Measurements from ENCODE around the gene ZC2HC1B.
"Not testable (repeated sequence)": the region's sequence is repeated elsewhere in the genome, so short reads cannot be mapped to it uniquely, and the experiment has no call there.

ZC2HC1B gene

GRCh38 chr6:143871202-143871730 lies 7.0 kb downstream of the ZC2HC1B start:
- not testable (repeated sequence) for DNase-seq (ENCODE audit: low read depth)

DNA sequence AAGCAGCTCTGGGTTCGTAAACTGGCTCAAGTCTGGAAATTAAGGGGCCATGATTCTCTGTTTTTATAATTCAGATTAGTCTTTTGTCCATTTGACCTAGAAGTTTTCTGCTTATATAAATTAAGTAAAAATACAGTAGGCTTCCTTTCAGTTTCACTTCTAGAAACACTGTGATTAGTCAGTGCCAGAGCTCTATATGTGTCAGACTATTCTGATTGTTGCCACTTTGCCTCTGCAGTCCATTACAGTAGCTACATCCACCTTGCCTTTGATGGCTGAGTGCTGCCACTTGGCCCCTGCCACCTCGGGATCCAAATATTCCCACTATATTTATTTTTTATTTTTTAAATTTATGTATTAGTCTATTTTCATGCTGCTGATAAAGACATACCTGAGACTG lies 7.9 kb downstream of the ZC2HC1B start:
- no peak for DNase-seq (ENCODE audit: low read depth)

DNA sequence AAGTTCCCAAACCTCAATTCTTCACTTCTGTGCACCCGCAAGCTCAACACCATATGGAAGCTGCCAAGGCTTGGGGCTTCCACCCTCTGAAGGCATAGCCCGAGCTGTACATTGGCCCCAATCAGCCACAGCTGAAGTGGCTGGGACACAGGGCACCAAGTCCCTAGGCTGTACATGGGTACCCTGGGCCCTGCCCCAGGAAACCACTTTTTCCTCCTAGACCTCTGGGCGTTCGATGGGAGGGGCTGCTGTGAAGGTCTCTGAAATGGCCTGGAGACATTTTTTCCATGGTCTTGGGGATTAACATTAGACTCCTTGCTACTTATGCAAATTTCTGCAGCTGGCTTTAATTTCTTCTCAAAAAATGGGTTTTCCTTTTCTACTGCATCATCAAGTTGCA lies 9.3 kb downstream of the ZC2HC1B start:
- DNase-seq (ENCODE audit: low read depth) = not testable (repeated sequence)

- DNase-seq (ENCODE audit: low read depth) = not testable (repeated sequence)
These were observed 10.2 kb downstream of the ZC2HC1B start for GRCh38 chr6:143874503-143874902.

DNA sequence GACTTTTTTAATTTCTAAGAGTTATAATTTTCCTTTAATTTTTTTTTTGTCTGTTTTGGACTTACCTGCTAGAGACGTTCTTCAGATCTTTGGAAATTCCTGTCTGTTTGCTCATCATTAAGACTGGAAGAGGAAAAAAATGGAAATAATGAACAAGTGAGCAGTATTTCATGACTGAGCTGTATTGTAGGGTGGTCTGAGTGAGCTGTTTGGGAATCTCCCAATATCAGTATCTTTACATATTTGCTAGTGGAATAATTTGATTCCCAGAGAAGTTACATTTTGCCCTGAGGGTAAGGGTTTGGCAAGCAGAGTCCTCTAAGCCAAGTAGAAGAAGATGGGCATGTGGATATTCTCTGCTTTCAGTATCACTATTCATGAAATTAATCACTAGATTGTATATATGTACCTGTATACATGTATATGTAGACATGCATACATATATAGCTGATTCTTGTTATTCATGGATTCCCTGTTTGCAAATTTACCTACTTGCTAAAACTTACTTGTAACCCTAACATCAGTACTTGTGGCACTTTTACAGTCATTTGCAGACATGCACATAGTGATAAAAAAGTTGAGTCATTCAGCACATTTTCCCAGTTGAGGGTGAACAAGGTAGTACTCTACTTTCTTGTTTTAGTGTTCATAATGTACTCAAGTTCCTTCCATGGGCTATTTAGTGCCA lies 13.5 kb downstream of the ZC2HC1B start:
- DNase-seq (ENCODE audit: low read depth) = no peak

DNA sequence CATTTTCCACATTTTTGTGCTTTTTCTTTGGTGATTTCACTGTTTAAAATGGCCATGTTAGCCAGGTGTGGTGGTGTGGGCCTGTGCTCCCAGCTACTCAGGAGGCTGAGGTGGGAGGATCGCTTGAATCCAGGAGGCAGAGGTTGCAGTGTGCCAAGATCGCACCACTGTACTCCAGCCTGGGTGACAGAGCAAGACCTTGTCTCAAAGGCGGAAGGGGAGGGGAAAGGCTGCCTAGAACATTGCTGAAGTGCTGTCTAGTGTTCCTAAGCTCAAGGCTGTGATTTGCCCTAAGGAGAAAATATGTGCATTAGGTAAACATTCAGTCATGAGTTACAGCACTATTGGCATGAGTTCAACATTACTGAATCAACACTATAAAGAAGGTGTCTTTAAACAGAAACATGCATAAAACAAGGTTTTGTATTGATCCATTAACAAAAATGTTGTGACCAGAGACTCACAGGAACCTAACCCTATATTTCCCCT lies 14.0 kb downstream of the ZC2HC1B start:
- DNase-seq (ENCODE audit: low read depth) = no peak

DNA sequence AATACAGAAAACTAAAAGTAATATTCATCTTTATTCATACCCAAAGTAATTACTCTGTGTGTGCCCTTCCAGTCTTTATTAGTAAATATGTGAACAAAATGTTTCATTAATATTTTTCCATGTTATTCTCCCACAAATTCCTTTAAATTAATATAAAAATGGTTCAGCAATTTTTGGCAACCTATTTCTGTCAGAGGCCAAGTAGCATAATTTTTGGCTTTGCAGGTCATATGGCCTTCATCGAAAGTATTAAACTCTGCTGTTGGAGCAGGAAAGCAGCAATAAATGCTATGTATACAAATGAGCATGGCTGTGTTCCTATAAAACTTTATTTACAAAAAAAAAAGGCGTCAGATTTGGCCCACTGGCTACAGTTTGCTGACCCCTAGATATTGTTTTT lies 16.1 kb downstream of the ZC2HC1B start:
- no peak for DNase-seq (ENCODE audit: low read depth)

DNA sequence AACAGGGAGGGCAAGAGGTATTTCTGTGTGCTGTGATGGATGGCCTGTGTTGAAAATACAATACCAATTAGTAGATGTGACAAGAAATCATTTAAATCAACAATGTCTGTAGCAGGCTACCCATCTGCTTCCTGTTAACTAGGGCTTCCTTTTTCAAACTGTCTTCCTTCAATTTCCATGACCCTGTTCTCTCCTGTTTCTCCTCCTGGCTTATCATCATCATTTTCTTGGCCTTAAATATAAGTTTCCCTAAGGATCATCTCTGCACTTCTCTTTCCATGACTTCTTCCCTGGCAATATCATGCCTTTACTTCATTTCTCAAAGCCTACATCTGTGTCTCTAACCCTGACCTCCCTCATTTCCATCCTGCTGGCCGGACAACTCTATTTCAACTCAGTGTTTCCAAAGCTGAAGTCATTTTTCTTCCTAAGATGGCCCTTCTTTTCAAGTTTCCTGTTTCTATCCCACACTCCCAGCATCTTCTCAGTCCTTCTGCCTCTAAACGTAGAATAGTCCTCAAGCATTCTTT lies 18.2 kb downstream of the ZC2HC1B start:
- DNase-seq (ENCODE audit: low read depth) = no peak

GRCh38 chr6:143884216-143884900 lies 20.1 kb downstream of the ZC2HC1B start:
- DNase-seq (ENCODE audit: low read depth) = peak; percentile 32

- DNase-seq (ENCODE audit: low read depth) = no peak
These were observed 20.8 kb downstream of the ZC2HC1B start for GRCh38 chr6:143885116-143885515.

GRCh38 chr6:143894655-143895054 lies 30.4 kb downstream of the ZC2HC1B start:
- no peak for DNase-seq (ENCODE audit: low read depth)

DNA sequence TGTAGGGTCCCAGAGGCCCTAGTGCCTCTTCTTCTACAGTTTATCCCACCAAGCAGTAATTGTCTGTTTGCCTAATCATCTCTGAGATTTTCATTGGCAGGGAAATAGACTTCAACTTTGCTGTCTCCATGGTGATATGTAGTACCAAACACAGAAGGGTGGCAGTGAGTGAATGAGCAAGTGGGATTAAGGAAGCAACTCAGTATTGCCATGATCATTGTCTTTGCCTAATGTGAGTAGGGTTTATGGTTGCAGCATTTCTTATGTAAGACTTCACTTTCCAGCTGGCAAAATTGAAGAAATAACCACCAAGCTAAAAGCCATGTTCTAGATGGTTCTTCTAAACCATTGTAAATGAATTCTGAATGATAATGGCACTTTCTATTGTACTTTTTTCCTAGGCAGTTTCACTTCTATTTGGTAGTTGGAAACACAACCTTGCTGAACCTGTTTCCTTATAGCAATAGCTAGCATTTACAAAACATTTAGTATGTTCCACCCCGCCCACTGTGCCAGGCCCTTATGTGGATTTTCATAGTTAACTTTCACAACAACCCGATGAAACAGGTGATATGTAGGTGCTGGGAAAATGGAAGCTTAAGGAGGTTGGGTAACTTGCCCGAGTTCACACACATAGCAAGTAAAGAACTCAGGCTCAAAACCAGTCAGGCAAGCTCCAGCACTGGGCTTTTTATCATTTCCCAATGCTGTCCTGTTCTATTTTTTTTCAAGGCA lies 32.0 kb downstream of the ZC2HC1B start:
- no peak for DNase-seq (ENCODE audit: low read depth)

GRCh38 chr6:143900358-143900757 lies 36.1 kb downstream of the ZC2HC1B start:
- no peak for DNase-seq (ENCODE audit: low read depth)

DNA sequence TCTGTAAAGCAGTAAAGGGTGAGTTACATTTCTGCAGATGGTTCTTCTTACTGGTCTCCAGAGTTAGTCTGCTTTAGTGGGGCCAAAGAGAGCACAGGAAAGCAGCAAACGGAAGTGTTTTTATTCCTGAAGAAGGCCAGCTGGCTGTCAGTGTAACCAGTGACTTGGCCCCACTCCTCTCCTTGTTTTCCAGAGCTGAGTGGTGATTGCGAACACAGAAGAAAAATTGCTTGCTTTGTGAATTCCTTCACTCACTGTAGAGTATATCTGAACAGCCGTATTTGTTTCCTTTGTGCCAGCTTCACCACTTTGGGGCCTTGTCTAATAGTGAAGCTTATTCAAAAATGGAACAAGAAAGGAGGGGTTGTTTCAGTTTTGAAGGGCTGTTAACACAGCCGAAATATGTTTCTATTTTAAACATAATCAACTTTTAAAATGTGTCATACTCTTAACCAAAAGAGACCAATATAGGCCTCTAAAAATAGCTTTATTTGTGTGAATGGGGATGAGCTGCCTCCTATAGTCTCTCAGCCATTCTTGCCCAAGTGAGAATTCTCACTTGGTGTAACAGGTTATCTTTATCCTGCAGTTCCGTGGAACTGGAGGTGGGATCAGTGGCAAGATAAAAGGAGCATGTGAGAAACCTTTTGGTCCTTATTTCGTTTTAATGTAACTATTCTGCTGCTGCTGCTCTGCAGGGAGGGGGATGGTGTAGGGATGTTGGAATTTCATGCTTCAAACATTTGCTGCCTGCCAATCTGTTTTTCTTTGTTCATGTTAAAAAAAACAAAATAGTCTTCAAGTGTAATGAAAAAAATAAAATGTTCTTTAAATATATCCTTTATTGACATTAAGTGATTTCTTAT lies 37.8 kb downstream of the ZC2HC1B start:
- peak; percentile 4 for DNase-seq (ENCODE audit: low read depth)

DNA sequence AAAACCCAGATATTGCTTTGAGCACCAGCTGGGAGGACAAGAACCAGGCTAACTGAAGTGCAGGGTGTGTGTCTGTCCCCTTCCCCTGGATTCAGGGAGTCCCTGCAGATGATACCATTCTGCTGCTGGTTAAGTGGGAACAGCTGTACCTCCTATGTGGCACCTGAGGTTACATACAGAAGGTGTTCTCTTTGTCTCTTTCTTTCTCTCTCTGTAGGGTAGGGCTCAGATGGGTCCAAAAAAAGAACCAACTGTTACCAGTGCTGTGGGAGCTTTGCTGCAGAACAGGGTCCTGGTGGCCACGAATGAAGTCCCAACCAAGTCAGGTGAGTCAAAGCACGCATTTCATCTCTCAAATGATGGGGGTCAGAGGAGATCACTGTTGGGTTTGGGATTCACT lies 38.6 kb downstream of the ZC2HC1B start:
- no peak for DNase-seq (ENCODE audit: low read depth)

GRCh38 chr6:143911028-143911427 lies 46.8 kb downstream of the ZC2HC1B start:
- no peak for DNase-seq (ENCODE audit: low read depth)

DNA sequence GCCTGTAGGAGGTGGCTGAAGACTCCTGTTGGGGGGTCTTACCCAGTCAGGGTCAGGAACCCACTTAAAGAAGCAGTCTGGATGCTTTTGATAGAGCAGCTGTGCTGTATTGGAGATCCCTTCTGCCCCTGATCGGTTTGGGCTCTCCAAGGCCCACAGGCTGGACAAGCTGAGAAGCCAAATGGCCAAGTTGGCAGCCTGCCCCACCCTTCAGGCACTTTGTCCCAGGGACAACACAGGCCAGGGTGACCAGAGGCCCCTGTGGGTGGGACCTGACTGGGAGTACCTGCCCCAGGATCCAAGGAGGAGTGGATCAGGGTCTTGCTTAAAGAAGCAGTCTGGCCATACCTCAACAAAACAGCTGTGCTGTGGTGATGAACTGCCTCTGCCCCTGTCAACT lies 48.4 kb downstream of the ZC2HC1B start:
- DNase-seq (ENCODE audit: low read depth) = no peak

DNA sequence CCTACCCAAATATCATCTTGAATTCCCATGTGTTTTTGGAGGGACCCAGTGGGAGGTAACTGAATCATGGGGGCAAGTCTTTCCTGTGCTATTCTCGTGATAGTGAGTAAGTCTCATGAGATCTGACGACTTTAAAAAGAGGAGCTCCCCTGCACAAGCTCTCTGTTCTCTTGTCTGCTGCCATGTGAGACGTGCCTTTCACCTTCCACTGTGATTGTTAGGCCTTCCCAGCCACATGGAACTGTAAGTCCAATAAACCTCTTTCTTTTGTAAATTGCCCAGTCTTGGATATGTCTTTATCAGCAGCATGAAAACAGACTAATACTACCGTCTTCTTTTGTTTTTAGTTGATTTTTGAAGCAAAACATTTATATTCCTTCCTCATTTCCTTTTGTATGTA lies 52.8 kb downstream of the ZC2HC1B start:
- not testable (repeated sequence) for DNase-seq (ENCODE audit: low read depth)

DNA sequence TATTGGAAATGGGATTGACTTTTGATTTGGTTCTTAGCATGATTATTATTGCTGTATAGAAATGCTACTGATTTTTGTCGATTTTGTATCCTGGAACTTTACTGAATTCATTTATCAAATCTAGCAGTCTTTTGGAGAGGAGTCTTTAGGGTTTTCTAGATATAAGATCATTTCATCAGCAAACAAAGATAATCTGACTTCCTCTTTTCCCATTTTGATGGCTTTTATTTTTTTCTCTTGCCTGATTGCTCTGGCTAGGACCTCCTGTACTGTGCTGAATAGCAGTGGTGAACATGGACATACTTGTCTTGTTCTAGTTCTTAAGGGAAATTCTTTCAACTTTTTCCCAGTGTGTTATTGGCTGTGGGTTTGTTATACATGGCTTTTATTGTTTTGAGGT lies 64.6 kb downstream of the ZC2HC1B start:
- no peak for DNase-seq (ENCODE audit: low read depth)

GRCh38 chr6:143929975-143930374 lies 65.7 kb downstream of the ZC2HC1B start:
- no peak for DNase-seq (ENCODE audit: low read depth)

DNA sequence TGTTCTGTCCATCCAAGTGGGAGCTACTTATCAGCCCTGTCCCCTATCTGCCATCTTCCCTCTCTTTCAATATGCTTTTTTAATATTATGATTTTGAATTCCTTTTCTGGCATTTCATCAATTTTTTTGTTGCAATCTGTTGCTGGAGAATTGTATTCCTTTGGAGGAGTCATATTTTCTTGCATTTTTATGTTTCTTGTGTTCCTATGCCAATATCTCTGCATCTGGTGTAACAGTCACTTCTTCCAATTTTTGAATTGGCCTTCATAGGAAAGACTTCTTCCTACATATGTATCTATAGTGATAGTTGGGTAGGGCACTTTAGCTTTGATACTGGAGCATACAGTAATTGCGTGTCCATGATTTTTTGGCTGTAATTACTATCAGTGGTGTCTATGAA lies 70.1 kb downstream of the ZC2HC1B start:
- DNase-seq (ENCODE audit: low read depth) = no peak

All from GM04504 (cell line).